ENCODE data around the gene ESPN.

ESPN gene

DNA sequence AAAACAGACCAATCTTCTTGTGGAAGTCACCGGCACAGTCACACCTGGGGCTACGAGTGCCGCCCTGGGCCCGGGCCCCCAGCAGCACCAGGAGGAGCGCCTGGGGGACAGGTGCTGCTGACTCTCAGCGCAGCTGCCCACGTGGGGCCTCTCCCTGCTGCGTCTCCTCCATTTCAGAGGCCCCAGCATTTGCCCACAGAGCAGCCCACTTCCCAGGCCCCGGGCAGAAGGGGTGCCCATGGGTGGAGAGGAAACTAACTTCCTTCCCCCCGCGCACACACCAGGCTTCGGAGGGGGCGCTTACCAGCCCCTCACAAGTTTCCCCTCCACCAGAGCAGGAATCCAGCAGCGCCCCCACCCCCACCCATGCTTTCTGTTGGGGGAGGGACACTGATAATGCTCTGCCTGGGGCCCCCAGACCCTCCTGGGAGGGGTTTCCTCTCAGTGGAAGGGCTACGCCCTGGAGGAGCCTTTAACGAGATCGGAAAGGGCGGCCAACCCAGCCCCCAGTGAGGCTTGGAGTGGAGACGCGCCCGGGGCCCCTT lies 41.0 kb downstream of the ESPN start:
- no peak for DNase-seq (ENCODE audit: low read depth)

DNA sequence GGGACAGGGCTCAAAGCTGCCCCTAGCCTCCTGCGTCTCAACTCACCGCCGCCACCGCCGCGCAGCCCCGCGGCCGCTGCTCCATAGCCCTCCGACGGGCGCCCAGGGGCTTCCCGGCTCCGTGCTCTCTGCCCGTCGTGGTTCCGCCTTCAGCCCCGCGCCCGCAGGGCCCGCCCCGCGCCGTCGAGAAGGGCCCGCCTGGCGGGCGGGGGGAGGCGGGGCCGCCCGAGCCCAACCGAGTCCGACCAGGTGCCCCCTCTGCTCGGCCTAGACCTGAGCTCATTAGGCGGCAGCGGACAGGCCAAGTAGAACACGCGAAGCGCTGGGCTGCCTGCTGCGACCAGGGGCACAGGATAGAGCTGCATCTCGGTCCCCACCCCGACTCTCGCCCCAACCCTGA lies 41.4 kb downstream of the ESPN start, which contains the start of gene TNFRSF25:
TNFRSF25 (minus strand) TSS at position 151 of the 400 bp plus-strand sequence; CDS start at position 85, 66 bp downstream.
- no peak for DNase-seq (ENCODE audit: low read depth)

DNA sequence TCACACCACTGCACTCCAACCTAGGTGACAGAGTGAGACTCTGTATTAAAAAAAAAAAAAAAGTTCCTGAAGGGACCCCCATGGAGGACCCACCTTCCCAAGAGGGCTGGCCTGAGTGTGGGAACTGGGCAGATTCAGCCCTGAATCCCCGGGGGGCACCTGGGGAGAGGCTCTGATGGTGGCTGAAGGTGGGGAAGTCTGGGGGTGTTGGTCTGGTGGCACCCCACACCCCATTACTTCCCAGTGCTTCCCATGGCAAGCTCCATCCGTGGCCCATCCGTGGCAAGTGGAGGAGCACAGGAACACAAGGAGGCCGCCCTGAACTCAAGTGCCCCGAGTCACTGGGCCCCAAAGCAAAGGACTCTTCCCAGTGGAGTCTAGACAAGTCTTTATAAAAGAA lies 42.2 kb downstream of the ESPN start:
- no peak for DNase-seq (ENCODE audit: low read depth)

DNA sequence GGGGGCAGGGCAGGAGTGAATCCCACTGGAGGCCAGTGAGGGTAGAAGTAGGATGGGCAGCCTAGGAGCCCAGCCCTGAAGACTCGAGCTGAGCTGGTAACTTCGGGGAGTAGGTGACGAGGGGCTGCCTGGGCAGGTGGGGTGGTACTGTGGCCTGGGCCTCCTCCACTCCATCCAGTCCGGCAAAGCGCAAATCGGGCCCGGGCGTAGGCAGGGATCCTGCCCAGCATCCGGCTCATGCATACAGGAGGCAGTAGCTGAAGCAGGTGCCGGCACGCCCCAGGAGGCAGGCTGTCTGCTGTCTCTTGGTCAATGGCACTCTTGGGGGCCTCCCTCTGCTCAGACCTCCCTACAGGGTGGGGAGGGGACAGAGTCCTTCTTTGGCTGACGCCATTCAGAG lies 42.6 kb downstream of the ESPN start:
- no peak for DNase-seq (ENCODE audit: low read depth)

DNA sequence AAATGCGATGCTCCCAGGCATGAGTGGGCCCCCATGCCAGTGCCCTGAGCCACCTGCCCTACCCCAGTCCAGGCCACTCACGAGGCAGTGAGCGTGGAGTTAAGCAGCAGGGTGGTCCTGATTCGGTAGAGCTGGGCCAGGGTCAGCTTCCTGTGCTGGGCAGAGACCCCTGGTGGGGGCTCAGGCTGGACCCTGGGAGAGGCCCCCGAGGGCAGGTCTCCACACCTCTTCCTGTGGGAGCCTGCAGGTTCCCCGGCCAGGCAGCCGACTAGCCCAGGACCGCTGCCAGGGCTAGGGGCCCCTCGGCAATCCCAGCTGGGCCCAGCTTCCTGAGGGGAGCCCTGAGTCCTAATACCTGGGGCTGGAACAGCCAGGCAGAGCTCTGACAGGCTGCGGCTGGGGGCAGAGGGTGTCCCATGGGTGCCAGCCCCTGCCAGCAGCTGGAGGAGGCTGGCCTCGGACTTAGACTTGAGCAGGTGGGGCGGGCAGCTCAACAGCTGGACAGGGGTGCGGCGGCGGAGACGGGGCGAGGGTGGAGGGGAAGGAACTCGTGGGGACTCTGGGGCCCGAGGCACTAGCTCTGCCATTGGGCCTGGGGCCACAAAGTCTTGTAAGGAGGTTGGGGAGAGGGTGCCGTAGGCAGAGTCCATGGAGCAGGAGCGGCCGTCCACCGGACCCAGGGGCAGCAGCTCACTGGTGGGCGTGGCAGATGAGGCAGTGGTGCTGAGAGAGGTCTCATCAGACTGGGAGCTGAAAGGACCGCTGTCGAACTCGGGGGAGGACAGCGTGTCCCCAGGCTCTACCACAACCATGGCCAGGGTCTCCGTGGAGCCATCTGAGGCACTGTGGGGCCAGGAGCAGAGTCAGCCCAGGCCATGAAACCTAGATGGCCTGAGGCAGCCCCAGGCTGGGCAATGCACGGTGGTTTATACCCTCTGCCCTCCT lies 43.4 kb downstream of the ESPN start:
- DNase-seq (ENCODE audit: low read depth) = no peak

- DNase-seq (ENCODE audit: low read depth) = no peak
Observed at GRCh38 chr1:6468729-6469461, 44.3 kb downstream of the ESPN start.

- no peak for DNase-seq (ENCODE audit: low read depth)
Observed at GRCh38 chr1:6470132-6471085, 45.8 kb downstream of the ESPN start.

DNA sequence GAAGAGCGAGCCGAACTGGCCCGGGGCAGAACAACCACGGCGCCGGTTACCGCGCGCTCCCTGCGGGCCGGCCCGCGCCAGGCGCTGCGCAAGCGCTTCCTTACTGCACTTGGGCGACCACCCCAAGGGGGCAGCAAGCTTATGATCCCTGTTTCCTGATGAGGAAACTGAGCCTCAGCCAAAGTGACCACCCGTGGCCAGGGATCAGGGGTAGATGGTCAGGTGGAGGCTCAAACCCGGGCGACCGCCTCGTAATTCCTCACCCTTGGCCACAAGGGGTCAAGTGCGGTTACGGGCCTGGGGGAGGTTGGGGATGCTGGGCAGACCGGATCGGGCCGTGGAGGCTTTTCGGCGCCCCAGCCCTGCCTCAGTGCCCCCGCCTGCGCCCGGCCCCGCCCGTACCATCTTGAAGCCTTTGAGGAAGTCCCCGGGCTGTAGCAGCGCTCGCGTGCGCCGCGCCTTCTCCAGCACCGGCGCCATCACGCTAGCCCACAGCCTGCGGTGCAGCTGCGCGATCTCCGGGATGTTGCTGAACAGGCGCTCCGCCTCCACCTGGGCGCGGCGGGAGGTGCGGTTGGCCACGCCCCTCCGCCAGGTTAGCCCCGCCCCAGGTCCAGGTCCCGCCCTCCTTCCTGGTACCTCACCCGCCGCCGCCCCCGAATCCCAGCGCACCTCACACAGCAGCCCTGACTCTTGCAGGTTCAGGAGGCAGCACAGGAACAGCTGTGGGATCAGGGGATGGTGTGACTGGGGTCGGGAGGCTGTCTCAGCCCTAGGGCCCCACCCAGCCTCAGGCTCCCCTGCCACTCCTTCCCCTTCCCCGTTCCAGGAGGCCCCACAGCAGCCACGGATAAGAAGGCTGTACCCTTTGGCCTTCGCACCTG lies 46.8 kb downstream of the ESPN start:
- DNase-seq (ENCODE audit: low read depth) = no peak

GRCh38 chr1:6471970-6472368 lies 47.4 kb downstream of the ESPN start:
- no peak for DNase-seq (ENCODE audit: low read depth)

GRCh38 chr1:6472391-6472790 lies 47.8 kb downstream of the ESPN start:
- DNase-seq (ENCODE audit: low read depth) = no peak

DNA sequence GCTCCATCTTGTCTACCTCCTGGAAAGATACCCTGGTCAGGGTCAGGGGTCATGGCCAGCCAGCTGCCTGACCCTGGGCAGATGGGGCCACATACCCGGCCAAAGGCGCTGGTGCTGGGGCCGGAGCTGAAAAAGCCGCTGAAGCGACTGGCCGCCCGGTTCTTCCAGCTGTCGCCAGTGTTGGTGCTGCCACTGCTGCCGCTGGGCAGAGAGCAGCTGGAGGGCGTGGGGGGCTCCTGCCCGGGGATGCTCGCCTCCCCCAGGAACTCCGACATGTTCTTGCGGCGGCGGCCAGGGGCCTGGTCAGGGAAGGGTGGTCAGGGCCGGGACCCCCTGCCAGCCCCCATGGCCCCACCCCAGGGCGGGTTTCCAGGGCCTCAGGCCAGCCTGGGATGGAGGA lies 48.6 kb downstream of the ESPN start:
- no peak for DNase-seq (ENCODE audit: low read depth)

GRCh38 chr1:6473974-6474814 lies 49.6 kb downstream of the ESPN start:
- no peak for DNase-seq (ENCODE audit: low read depth)

- no peak for DNase-seq (ENCODE audit: low read depth)
Observed at GRCh38 chr1:6474815-6475282, 50.3 kb downstream of the ESPN start.

DNA sequence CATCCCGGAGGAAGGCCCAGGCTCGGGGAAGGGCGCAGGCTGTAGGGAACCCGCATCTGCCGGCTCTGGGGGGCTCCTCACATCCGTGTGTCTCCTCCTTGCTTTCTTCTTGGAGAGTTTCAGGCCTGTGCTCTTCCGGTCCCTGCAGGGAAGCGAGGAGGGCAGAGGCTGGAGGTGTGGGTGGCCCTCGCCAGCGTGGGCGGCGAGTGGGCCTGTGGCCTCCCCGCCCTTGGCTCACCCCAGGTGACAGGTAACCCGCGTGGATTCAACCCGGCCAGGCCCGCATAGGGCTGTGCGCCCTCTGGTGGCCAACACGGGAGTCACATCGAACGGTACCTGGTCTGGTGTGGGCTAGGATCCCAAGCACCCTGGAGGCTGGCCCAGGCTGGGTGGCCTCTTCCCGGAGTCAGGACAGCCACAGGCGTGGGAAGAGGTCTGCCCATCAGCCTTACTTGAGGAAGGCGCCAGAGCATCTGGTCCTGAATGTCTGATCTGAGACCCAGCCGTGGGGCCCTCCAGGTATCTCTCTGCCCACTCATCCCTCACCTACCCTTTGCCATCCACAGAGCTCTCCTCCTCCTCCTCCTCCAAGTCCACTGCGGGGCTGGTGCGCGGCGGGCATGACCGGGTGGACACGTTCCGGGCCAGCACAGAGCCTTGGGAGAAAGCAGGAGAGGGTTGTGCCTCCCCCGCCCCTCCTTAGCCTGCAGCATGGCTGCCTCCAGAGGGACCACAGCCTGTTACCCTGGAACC lies 51.0 kb downstream of the ESPN start:
- DNase-seq (ENCODE audit: low read depth) = no peak

GRCh38 chr1:6476483-6476882 lies 51.9 kb downstream of the ESPN start:
- DNase-seq (ENCODE audit: low read depth) = no peak

GRCh38 chr1:6477039-6477820 lies 52.7 kb downstream of the ESPN start:
- no peak for DNase-seq (ENCODE audit: low read depth)

DNA sequence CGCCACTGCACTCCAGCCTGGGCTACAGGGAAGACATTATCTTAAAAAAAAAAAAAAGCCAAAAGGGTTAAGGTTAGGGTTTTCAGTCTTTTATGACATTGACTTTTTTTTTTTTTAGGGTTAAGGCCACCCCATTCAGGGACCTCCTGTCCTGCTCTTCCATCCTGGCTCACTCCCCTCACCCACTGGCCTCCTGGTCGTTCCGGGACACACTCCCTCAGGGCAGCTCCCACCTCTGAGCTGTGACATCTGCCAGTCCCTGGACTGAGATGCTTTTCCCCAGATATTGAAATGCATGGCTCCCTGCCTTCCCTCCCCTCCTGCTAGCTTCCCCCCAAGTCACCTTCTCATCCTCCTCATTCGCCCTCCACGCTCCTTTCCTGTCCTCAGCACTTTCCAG lies 57.2 kb downstream of the ESPN start:
- no peak for DNase-seq (ENCODE audit: low read depth)
